Loucy (cell line): ENCODE results near the gene MSL2.
A peak's percentile ranks its signal among the peaks of the same experiment; 100 is the strongest.

Experiments
- H2AFZ ChIP-seq: fragments of 200-600 bp; sonication (generic); 2 replicates; pipeline ENCODE4 v1.6.0; 2016; ENCODE audit warnings: antibody characterized with exemption, mild to moderate bottlenecking, low read length, moderate library complexity
- H3F3A ChIP-seq: fragments of 200-600 bp; 2 replicates; pipeline ENCODE4 v1.6.0; 2016; ENCODE audit warnings: antibody characterized with exemption, low read depth, mild to moderate bottlenecking
- H3K27me3 ChIP-seq: fragments of 200-600 bp; sonication (generic); 2 replicates; pipeline ENCODE4 v1.6.1; 2014; ENCODE audit warnings: low read length, mild to moderate bottlenecking; ENCODE audit not compliant: insufficient read depth, poor library complexity, severe bottlenecking
- H3K36me3 ChIP-seq: fragments of 200-600 bp; sonication (generic); 2 replicates; pipeline ENCODE4 v1.6.1; 2016; ENCODE audit warnings: low read length; ENCODE audit not compliant: insufficient read depth
- H3K4me1 ChIP-seq: fragments of 200-600 bp; sonication (generic); 2 replicates; pipeline ENCODE4 v1.5.1; 2014; ENCODE audit warnings: low read length, mild to moderate bottlenecking; ENCODE audit not compliant: insufficient read depth, poor library complexity, severe bottlenecking
- H3K4me2 ChIP-seq: fragments of 200-600 bp; sonication (generic); 2 replicates; pipeline ENCODE4 v1.6.0; 2014; ENCODE audit warnings: antibody characterized with exemption, low read length, low read depth, mild to moderate bottlenecking; ENCODE audit not compliant: poor library complexity, severe bottlenecking
- H3K4me3 ChIP-seq: fragments of 200-600 bp; sonication (generic); 2 replicates; pipeline ENCODE4 v1.5.1; 2014; ENCODE audit warnings: low read length, mild to moderate bottlenecking, mixed read lengths; ENCODE audit not compliant: poor library complexity, severe bottlenecking
- H3K79me2 ChIP-seq: fragments of 200-600 bp; sonication (generic); 2 replicates; pipeline ENCODE4 v1.6.1; 2014; ENCODE audit warnings: low read length; ENCODE audit not compliant: insufficient read depth
- H3K9ac ChIP-seq: fragments of 200-600 bp; sonication (generic); 2 replicates; pipeline ENCODE4 v1.6.0; 2014; ENCODE audit warnings: mild to moderate bottlenecking, low read depth, low read length, moderate library complexity; ENCODE audit not compliant: poor library complexity, severe bottlenecking
- H3K9me2 ChIP-seq: fragments of 200-600 bp; sonication (generic); replicated peaks from 2 replicates; pipeline ENCODE4 v1.6.1; 2016; ENCODE audit warnings: low read depth, low read length, mixed read lengths
- H3K9me3 ChIP-seq: fragments of 200-600 bp; sonication (generic); 2 replicates; pipeline ENCODE4 v1.6.1; 2014; ENCODE audit warnings: mild to moderate bottlenecking, antibody characterized with exemption, low read length, low read depth; ENCODE audit not compliant: insufficient read depth
- H4K20me1 ChIP-seq: fragments of 200-600 bp; sonication (generic); 2 replicates; pipeline ENCODE4 v1.6.0; 2014; ENCODE audit warnings: antibody characterized with exemption, low read length, mild to moderate bottlenecking; ENCODE audit not compliant: insufficient read depth, poor library complexity, severe bottlenecking
- EZH2phosphoT487 ChIP-seq: fragments of 200-600 bp; IDR thresholded peaks from 2 replicates; pipeline ENCODE4 v1.6.1; 2018; ENCODE audit warnings: antibody characterized with exemption, mild to moderate bottlenecking, moderate library complexity, borderline replicate concordance
- TF ChIP-seq, protein P1 (sequence below): fragments of 200-600 bp; sonication (generic); conservative IDR thresholded peaks from 2 replicates; pipeline ENCODE4 v1.5.1; 2014; ENCODE audit warnings: mild to moderate bottlenecking, antibody characterized with exemption, low read length

The MSL2 gene

DNA sequence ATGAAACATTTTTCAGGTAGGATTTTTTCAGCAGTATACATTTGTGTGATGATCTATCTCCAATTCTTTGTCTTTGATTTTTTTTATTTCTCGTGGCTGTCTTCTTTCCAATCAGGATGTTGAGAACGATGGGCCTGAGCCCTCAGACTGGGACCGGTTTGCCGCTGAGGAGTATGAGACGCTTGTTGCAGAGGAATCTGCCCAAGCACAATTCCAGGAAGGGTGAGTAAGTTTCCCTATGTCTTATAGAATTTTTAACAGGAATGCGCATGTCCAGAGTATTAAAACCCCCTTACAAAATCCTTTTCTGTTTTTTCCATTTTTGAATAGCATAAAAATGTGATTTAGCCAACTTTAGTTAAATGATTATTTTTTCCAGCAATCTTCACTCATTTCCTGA is 90.0 kb downstream of the MSL2 start:
- H3K27me3 ChIP-seq = no peaks in the 10 kb centered on the region
- H3K9me3 ChIP-seq = no peaks in the 10 kb centered on the region
- no peak overlapping the region for H3K9ac ChIP-seq
- H3K79me2 ChIP-seq = no peaks in the 10 kb centered on the region
- no peak overlapping the region for H3K4me3 ChIP-seq
- H4K20me1 ChIP-seq = no peaks in the 10 kb centered on the region
- TF ChIP-seq EZH2phosphoT487 = no peak
- TF ChIP-seq, protein P1, sequence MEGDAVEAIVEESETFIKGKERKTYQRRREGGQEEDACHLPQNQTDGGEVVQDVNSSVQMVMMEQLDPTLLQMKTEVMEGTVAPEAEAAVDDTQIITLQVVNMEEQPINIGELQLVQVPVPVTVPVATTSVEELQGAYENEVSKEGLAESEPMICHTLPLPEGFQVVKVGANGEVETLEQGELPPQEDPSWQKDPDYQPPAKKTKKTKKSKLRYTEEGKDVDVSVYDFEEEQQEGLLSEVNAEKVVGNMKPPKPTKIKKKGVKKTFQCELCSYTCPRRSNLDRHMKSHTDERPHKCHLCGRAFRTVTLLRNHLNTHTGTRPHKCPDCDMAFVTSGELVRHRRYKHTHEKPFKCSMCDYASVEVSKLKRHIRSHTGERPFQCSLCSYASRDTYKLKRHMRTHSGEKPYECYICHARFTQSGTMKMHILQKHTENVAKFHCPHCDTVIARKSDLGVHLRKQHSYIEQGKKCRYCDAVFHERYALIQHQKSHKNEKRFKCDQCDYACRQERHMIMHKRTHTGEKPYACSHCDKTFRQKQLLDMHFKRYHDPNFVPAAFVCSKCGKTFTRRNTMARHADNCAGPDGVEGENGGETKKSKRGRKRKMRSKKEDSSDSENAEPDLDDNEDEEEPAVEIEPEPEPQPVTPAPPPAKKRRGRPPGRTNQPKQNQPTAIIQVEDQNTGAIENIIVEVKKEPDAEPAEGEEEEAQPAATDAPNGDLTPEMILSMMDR = no peak
- no peak overlapping the region for H3K4me2 ChIP-seq
- no peaks in the 10 kb centered on the region for H3K9me2 ChIP-seq
- H3K4me1 ChIP-seq = peaks cover 35% of the 10 kb centered on the region
- H2AFZ ChIP-seq = no peak overlapping the region
- no peaks in the 10 kb centered on the region for H3F3A ChIP-seq
- H3K36me3 ChIP-seq = no peaks in the 10 kb centered on the region

DNA sequence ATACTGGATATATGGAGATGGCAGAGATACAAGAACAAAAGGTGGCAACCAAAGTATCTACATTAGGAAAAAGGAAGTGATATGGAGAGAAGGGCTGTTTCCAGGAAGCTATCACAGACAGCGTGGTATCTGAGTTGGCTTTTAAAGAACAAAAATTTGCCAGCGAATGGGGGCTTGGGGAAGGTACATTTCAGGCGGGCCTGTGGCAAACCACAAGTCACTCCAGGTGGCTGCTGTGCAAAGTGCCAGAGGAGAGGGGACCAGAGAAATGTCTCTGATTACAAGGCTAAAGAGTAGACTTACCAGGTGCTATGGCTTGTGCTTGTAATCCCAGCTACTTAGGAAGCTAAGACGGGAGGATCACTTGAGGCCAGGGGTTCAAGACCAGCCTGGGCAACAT is 91.1 kb downstream of the MSL2 start:
- Histone ChIP-seq H3K27me3 (no peaks in the 10 kb centered on the region), H3K4me2 (peak overlapping the region; percentile 37), H3K79me2 (no peaks in the 10 kb centered on the region), H3K36me3 (no peaks in the 10 kb centered on the region), H3K4me1 (peaks cover 28% of the 10 kb centered on the region), H3K9me2 (no peaks in the 10 kb centered on the region), H3K4me3 (no peak overlapping the region), H2AFZ (no peak overlapping the region), H3K9me3 (no peaks in the 10 kb centered on the region), H3K9ac (no peak overlapping the region), H4K20me1 (no peaks in the 10 kb centered on the region), H3F3A (no peaks in the 10 kb centered on the region)
- TF ChIP-seq, protein P1 = no peak
- TF ChIP-seq EZH2phosphoT487 = no peak
